Stomach smooth muscle (tissue), 2 donors: Measurements from ENCODE around the gene NPPA.

Experiments
- H3K27ac ChIP-seq: one replicate; pipeline ENCODE4 v1.7.0; 2013; ENCODE audit warnings: mild to moderate bottlenecking, low read length, inconsistent platforms
- H3K27me3 ChIP-seq, 2 donors: one replicate each; pipeline ENCODE4 v1.7.0; 2013; ENCODE audit warnings: low read length in 2 of 2; ENCODE audit not compliant: insufficient read depth in 2 of 2, control insufficient read depth in 1 of 2
- H3K36me3 ChIP-seq, 2 donors: one replicate each; pipeline ENCODE4 v1.7.0; 2013; ENCODE audit warnings: low read length in 2 of 2; ENCODE audit not compliant: control insufficient read depth in 2 of 2, insufficient read depth in 2 of 2
- H3K4me1 ChIP-seq: one replicate; pipeline ENCODE4 v1.7.0; 2013; ENCODE audit warnings: low read length; ENCODE audit not compliant: control insufficient read depth, insufficient read depth
- H3K4me3 ChIP-seq, 2 donors: one replicate each; pipeline ENCODE4 v1.7.0; 2013; ENCODE audit warnings: low read length in 2 of 2
- H3K9ac ChIP-seq, 2 donors: one replicate each; pipeline ENCODE4 v1.7.0; 2013; ENCODE audit warnings: low read length in 2 of 2, mild to moderate bottlenecking in 1 of 2
- H3K9me3 ChIP-seq, 2 donors: one replicate each; pipeline ENCODE4 v1.7.0; 2013; ENCODE audit warnings: low read length in 2 of 2; ENCODE audit not compliant: control insufficient read depth in 2 of 2
- donor health status: healthy.
- donor health status: Pancreatic carcinoma.

Gene NPPA

DNA sequence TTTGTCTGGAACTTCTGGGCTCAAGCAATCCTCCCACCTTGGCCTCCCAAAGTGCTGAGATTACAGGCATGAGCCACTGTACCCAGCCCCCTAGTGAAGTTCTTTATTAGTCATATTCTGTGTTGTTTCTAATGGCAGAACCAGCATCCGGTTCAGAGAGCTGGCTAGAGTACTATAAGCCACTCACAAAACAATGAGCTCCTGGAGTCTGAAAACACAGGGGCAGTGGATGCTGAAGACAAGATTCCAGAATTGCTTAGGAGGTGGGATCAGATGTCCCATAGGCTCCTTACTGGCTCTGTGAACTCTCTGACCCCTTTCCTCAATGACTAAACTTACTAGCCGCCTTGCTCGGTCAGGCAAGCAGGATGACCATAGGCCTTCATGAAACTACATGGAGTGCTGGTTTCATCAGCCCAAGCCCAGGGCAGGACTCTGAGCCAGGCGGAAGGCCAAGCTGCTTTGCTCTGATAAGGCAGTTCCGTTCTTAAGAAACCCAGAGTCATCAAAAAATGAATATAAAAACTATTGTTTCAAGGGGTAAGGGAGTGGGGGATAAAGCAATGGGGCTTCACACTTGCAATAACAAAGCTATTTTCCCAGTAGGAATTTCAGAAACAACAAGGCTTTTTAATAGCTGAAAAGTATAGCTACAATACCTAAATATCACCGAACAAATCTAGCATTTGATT, 49.9 kb downstream of the NPPA start:
- Histone ChIP-seq H3K36me3 (peaks cover 47 to 53% of the 10 kb centered on the region in 2 donors), H3K27ac (no peak overlapping the region), H3K9me3 (no peaks in the 10 kb centered on the region), H3K9ac (no peak overlapping the region), H3K4me3 (no peak overlapping the region), H3K27me3 (no peaks in the 10 kb centered on the region), H3K4me1 (peaks cover 9% of the 10 kb centered on the region)

- no peaks in the 10 kb centered on the region for H3K27me3 ChIP-seq
- no peak overlapping the region for H3K9ac ChIP-seq
- no peak overlapping the region for H3K4me3 ChIP-seq
- peak overlapping the region; percentile 24 for H3K27ac ChIP-seq
- no peaks in the 10 kb centered on the region for H3K9me3 ChIP-seq
- H3K4me1 ChIP-seq = peaks cover 7% of the 10 kb centered on the region
- H3K36me3 ChIP-seq = peaks cover 51 to 60% of the 10 kb centered on the region in 2 donors
Measured at GRCh38 chr1:11796036-11796828, 51.4 kb downstream of the NPPA start.
